GM23338 (cell line): ENCODE measurements around the gene ARPP21. TPM values are rescaled to one million over a fixed set of nuclear protein-coding genes. Genes with fewer than 3 reads are reported as not detected.

Experiments
- ATAC-seq: fragments of 200-7000 bp; cut with Tn5 transposase; 3 replicates; pipeline ENCODE4 v1.9.1; 2020
- DNase-seq: peaks from one replicate; pipeline ENCODE4 v3.0.0-alpha.2; 2015; ENCODE audit warnings: low spot score
- H2AFZ ChIP-seq: fragments of 200-600 bp; sonication (generic); 2 replicates; pipeline ENCODE4 v1.8.0; 2016; ENCODE audit warnings: antibody characterized with exemption, mild to moderate bottlenecking, moderate library complexity
- H3F3A ChIP-seq: fragments of 200-600 bp; sonication (generic); replicated peaks from 2 replicates; pipeline ENCODE4 v1.8.0; 2017; ENCODE audit warnings: antibody characterized with exemption, mixed run types, low read depth
- H3K27ac ChIP-seq: fragments of 200-600 bp; sonication (generic); 2 replicates; pipeline ENCODE4 v1.6.1; 2016; ENCODE audit warnings: low read depth
- H3K27me3 ChIP-seq: fragments of 200-600 bp; sonication (generic); 2 replicates; pipeline ENCODE4 v1.8.0; 2016; ENCODE audit warnings: mild to moderate bottlenecking, mixed run types, moderate library complexity; ENCODE audit not compliant: insufficient read depth
- H3K36me3 ChIP-seq: fragments of 200-600 bp; sonication (generic); 2 replicates; pipeline ENCODE4 v1.8.0; 2016; ENCODE audit warnings: mild to moderate bottlenecking; ENCODE audit not compliant: insufficient read depth
- H3K4me1 ChIP-seq: fragments of 200-600 bp; sonication (generic); 2 replicates; pipeline ENCODE4 v1.8.0; 2016; ENCODE audit warnings: mild to moderate bottlenecking, moderate library complexity; ENCODE audit not compliant: insufficient read depth
- H3K4me2 ChIP-seq: fragments of 200-600 bp; sonication (generic); 2 replicates; pipeline ENCODE4 v1.7.1; 2017; ENCODE audit warnings: mixed run types
- H3K4me3 ChIP-seq: fragments of 200-600 bp; sonication (generic); 2 replicates; pipeline ENCODE4 v1.6.1; 2016; ENCODE audit warnings: mixed run types
- H3K79me2 ChIP-seq: fragments of 200-600 bp; sonication (generic); replicated peaks from 2 replicates; pipeline ENCODE4 v1.8.0; 2017; ENCODE audit warnings: mild to moderate bottlenecking; ENCODE audit not compliant: insufficient read depth
- H3K9me2 ChIP-seq: fragments of 200-600 bp; sonication (generic); 2 replicates; pipeline ENCODE4 v1.8.0; 2017; ENCODE audit not compliant: insufficient read depth
- H4K20me1 ChIP-seq: fragments of 200-600 bp; sonication (generic); replicated peaks from 2 replicates; pipeline ENCODE4 v1.8.0; 2017; ENCODE audit warnings: mild to moderate bottlenecking; ENCODE audit not compliant: insufficient read depth
- H3K27ac Mint-ChIP-seq: 2 replicates; pipeline ENCODE4 v1.8.0; 2020; ENCODE audit warnings: inconsistent platforms, mild to moderate bottlenecking, moderate library complexity, mixed read lengths
- H3K27me3 Mint-ChIP-seq: 3 replicates; pipeline ENCODE4 v1.8.0; 2022; ENCODE audit warnings: low read depth, mild to moderate bottlenecking, moderate library complexity, mixed read lengths, inconsistent platforms; ENCODE audit not compliant: insufficient read depth, poor library complexity
- H3K36me3 Mint-ChIP-seq: 3 replicates; pipeline ENCODE4 v1.8.0; 2021; ENCODE audit warnings: low read depth, mild to moderate bottlenecking, inconsistent platforms, moderate library complexity, mixed read lengths
- H3K4me1 Mint-ChIP-seq: 3 replicates; pipeline ENCODE4 v1.8.0; 2020; ENCODE audit warnings: mild to moderate bottlenecking, inconsistent platforms, mixed read lengths
- H3K4me3 Mint-ChIP-seq: 3 replicates; pipeline ENCODE4 v1.8.0; 2021; ENCODE audit warnings: moderate library complexity, mild to moderate bottlenecking, inconsistent platforms, mixed read lengths
- H3K9me3 Mint-ChIP-seq: 3 replicates; pipeline ENCODE4 v1.8.0; 2020; ENCODE audit warnings: moderate library complexity, mild to moderate bottlenecking, inconsistent platforms, mixed read lengths
- CREB1 ChIP-seq: fragments of 250-450 bp; sonication (Bioruptor Pico); IDR thresholded peaks from 2 replicates; pipeline ENCODE4 v1.5.0; 2020; ENCODE audit warnings: low read depth, mild to moderate bottlenecking, moderate library complexity
- EZH2 ChIP-seq: fragments of 200-600 bp; sonication (generic); IDR thresholded peaks from one replicate; pipeline ENCODE4 v1.8.0; 2017; ENCODE audit warnings: antibody characterized with exemption, mild to moderate bottlenecking, low read depth; ENCODE audit not compliant: unreplicated experiment
- EZH2phosphoT487 ChIP-seq: fragments of 200-600 bp; sonication (generic); IDR thresholded peaks from one replicate; pipeline ENCODE4 v1.8.1; 2018; ENCODE audit warnings: antibody characterized with exemption; ENCODE audit not compliant: unreplicated experiment
- JUNB ChIP-seq: IDR thresholded peaks from one replicate; pipeline ENCODE4 v1.6.1; 2016; ENCODE audit warnings: antibody characterized with exemption; ENCODE audit not compliant: unreplicated experiment
- NANOG ChIP-seq: IDR thresholded peaks from 2 replicates; pipeline ENCODE4 v1.6.1; 2016; ENCODE audit warnings: antibody characterized with exemption, borderline replicate concordance
- POLR2AphosphoS5 ChIP-seq: IDR thresholded peaks from 2 replicates; pipeline ENCODE4 v1.6.1; 2016; ENCODE audit warnings: antibody characterized with exemption, low read depth
- STAT1 ChIP-seq: IDR thresholded peaks from one replicate; pipeline ENCODE4 v1.6.1; 2016; ENCODE audit warnings: antibody characterized with exemption; ENCODE audit not compliant: unreplicated experiment
- ZNF331 ChIP-seq: fragments of 250-450 bp; sonication (Bioruptor Pico); IDR thresholded peaks from 2 replicates; pipeline ENCODE4 v1.5.0; 2020; ENCODE audit warnings: low read depth, mild to moderate bottlenecking, moderate library complexity
- polyA plus RNA-seq: library from polyadenylated mRNA; unstranded; fragments of >200 nt; fragmentation: Nextera tagmentation; extraction: Ambion mirVana; gene quantifications from 2 replicates; pipeline ENCODE4 v1.2.1, GENCODE V29; 2016
- total RNA-seq: library from RNA; depleted of rRNA; stranded (reverse); fragments of >200 nt; shearing (Covaris generic); gene quantifications from 2 replicates; pipeline ENCODE4 v1.2.3, GENCODE V29; 2014
- TF ChIP-seq, protein P1 (sequence below), 2 experiments: fragments of 200-600 bp in 1 of 2; sonication (generic) in 1 of 2; conservative IDR thresholded peaks; 2 replicates each; pipeline versions ENCODE4 v1.5.1 to v1.6.1; 2016 to 2017; ENCODE audit warnings: antibody characterized with exemption in 2 of 2, low read depth in 2 of 2, mild to moderate bottlenecking in 2 of 2, moderate library complexity in 1 of 2
- TF ChIP-seq, protein P2 (sequence below): IDR thresholded peaks from one replicate; pipeline ENCODE4 v1.6.1; 2018; ENCODE audit warnings: antibody characterized with exemption; ENCODE audit not compliant: unreplicated experiment

The ARPP21 gene
- total and polyA plus RNA-seq, 2 experiments from 2014 or later: not detected

DNA sequence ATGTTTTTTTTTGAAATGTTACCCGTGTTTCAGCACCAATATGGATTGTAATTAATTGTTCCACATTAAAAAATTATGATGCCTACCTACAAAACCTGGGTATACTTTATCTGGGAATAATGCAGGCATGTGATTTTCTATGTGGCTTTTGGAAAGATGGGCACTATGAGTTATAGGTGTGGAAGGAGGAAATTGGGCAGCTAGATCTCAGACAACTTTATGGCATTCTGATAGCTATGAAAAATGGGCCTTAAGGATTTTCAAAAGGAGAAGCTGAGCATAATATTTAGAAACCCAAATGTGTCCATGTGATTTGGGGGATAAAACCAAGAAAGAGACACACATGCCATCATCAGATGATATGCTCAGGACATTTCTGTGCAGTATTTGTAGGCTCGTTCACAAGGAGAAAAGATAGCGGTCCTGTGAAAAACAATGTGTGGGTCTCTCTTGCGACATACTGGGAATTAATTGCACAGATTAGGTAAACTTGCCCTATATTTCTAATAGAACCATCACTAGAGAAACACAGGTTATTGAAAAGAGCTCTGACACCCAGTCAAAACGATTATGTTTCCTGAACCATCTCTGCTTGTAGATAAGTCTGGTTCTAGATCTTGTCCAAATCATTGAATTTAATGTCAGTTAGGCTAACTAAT is 35.3 kb downstream of the ARPP21 start:
- H3K27me3 Mint-ChIP-seq: no peaks in the 10 kb centered on the region
- H3K9me2 ChIP-seq: no peaks in the 10 kb centered on the region

DNA sequence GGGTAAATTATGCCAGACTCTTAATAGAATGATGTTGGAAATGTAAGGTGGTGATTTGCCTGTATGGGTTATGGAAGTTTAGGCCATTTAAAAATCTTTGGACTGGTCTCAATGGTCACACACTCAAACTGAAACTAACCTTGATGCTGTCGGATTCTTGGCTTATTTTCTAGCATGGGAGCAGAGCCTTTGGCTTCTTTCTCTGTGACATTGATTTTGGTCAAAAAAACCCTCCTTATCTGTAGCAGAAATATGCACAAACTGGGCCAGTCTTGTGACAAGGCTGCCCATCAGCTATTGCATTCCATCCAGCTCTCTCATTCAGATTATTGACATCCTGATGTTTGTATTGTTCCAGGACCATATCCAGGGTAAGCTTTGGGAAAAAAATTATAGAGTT is 35.9 kb downstream of the ARPP21 start:
- no peak overlapping the region for H3K4me3 Mint-ChIP-seq
- H3K9me2 ChIP-seq: no peaks in the 10 kb centered on the region
- DNase-seq (no peak), ATAC-seq (no peak)
- H3K36me3 Mint-ChIP-seq: no peaks in the 10 kb centered on the region
- no peak overlapping the region for H3K27ac Mint-ChIP-seq
- H3K27ac ChIP-seq: no peak overlapping the region
- no peaks in the 10 kb centered on the region for H3K36me3 ChIP-seq
- no peaks in the 10 kb centered on the region for H3F3A ChIP-seq
- H3K27me3 ChIP-seq: no peaks in the 10 kb centered on the region
- no peaks in the 10 kb centered on the region for H4K20me1 ChIP-seq
- no peak overlapping the region for H3K4me3 ChIP-seq
- H3K4me1 ChIP-seq: no peaks in the 10 kb centered on the region
- no peaks in the 10 kb centered on the region for H3K9me3 Mint-ChIP-seq
- no peak overlapping the region for H2AFZ ChIP-seq
- no peak overlapping the region for H3K4me2 ChIP-seq
- no peaks in the 10 kb centered on the region for H3K4me1 Mint-ChIP-seq
- no peaks in the 10 kb centered on the region for H3K27me3 Mint-ChIP-seq
- H3K79me2 ChIP-seq: no peaks in the 10 kb centered on the region
- no peak for TF ChIP-seq STAT1
- TF ChIP-seq POLR2AphosphoS5: no peak
- TF ChIP-seq EZH2: no peak
- no peak for TF ChIP-seq ZNF331
- TF ChIP-seq JUNB: no peak
- no peak for TF ChIP-seq NANOG

More for the DNA sequence above, 35.3 kb downstream of the ARPP21 start:
- no peaks in the 10 kb centered on the region for H3K36me3 Mint-ChIP-seq
- Histone ChIP-seq H3K27me3 (no peaks in the 10 kb centered on the region), H2AFZ (no peak overlapping the region), H3F3A (no peaks in the 10 kb centered on the region), H3K4me3 (no peak overlapping the region), H4K20me1 (no peaks in the 10 kb centered on the region), H3K36me3 (no peaks in the 10 kb centered on the region), H3K4me2 (no peak overlapping the region), H3K4me1 (no peaks in the 10 kb centered on the region), H3K27ac (no peak overlapping the region), H3K79me2 (no peaks in the 10 kb centered on the region)
- H3K27ac Mint-ChIP-seq: no peak overlapping the region
- no peak overlapping the region for H3K4me3 Mint-ChIP-seq
- H3K9me3 Mint-ChIP-seq: no peaks in the 10 kb centered on the region
- H3K4me1 Mint-ChIP-seq: no peaks in the 10 kb centered on the region
- DNase-seq: no peak
- no peak for ATAC-seq
- TF ChIP-seq, protein P1, sequence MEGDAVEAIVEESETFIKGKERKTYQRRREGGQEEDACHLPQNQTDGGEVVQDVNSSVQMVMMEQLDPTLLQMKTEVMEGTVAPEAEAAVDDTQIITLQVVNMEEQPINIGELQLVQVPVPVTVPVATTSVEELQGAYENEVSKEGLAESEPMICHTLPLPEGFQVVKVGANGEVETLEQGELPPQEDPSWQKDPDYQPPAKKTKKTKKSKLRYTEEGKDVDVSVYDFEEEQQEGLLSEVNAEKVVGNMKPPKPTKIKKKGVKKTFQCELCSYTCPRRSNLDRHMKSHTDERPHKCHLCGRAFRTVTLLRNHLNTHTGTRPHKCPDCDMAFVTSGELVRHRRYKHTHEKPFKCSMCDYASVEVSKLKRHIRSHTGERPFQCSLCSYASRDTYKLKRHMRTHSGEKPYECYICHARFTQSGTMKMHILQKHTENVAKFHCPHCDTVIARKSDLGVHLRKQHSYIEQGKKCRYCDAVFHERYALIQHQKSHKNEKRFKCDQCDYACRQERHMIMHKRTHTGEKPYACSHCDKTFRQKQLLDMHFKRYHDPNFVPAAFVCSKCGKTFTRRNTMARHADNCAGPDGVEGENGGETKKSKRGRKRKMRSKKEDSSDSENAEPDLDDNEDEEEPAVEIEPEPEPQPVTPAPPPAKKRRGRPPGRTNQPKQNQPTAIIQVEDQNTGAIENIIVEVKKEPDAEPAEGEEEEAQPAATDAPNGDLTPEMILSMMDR (conservative IDR thresholded peaks at IDR 0.05; ENCODE audit: low read depth in 2 of 2): no peak
- TF ChIP-seq EZH2: no peak
- TF ChIP-seq NANOG: no peak
- TF ChIP-seq CREB1: no peak
- TF ChIP-seq, protein P2, sequence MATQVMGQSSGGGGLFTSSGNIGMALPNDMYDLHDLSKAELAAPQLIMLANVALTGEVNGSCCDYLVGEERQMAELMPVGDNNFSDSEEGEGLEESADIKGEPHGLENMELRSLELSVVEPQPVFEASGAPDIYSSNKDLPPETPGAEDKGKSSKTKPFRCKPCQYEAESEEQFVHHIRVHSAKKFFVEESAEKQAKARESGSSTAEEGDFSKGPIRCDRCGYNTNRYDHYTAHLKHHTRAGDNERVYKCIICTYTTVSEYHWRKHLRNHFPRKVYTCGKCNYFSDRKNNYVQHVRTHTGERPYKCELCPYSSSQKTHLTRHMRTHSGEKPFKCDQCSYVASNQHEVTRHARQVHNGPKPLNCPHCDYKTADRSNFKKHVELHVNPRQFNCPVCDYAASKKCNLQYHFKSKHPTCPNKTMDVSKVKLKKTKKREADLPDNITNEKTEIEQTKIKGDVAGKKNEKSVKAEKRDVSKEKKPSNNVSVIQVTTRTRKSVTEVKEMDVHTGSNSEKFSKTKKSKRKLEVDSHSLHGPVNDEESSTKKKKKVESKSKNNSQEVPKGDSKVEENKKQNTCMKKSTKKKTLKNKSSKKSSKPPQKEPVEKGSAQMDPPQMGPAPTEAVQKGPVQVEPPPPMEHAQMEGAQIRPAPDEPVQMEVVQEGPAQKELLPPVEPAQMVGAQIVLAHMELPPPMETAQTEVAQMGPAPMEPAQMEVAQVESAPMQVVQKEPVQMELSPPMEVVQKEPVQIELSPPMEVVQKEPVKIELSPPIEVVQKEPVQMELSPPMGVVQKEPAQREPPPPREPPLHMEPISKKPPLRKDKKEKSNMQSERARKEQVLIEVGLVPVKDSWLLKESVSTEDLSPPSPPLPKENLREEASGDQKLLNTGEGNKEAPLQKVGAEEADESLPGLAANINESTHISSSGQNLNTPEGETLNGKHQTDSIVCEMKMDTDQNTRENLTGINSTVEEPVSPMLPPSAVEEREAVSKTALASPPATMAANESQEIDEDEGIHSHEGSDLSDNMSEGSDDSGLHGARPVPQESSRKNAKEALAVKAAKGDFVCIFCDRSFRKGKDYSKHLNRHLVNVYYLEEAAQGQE: no peak
- TF ChIP-seq EZH2phosphoT487: no peak
